Measurements from ENCODE around the gene RGS12.

Gene RGS12

DNA sequence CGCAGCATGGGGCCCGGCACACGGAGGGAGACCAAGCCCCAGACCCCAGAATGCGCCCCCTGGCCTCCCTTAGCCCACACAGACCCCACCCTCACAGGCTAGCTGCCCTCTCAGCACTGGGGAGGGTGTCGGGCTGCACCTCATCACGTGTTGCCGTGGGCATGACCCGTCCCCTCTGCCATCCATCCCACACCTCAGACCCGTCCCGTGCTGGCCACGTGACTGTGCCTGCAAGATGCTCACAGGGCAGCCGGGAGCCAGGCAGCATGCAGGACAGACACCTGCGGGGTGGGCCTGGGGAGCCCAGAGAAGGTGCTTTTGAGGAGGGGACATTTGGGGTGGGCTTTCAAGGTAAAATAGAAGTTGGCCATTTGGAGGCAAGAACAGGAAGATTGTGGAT is 39.0 kb upstream of the RGS12 start:
- DNase-seq = no peak

DNA sequence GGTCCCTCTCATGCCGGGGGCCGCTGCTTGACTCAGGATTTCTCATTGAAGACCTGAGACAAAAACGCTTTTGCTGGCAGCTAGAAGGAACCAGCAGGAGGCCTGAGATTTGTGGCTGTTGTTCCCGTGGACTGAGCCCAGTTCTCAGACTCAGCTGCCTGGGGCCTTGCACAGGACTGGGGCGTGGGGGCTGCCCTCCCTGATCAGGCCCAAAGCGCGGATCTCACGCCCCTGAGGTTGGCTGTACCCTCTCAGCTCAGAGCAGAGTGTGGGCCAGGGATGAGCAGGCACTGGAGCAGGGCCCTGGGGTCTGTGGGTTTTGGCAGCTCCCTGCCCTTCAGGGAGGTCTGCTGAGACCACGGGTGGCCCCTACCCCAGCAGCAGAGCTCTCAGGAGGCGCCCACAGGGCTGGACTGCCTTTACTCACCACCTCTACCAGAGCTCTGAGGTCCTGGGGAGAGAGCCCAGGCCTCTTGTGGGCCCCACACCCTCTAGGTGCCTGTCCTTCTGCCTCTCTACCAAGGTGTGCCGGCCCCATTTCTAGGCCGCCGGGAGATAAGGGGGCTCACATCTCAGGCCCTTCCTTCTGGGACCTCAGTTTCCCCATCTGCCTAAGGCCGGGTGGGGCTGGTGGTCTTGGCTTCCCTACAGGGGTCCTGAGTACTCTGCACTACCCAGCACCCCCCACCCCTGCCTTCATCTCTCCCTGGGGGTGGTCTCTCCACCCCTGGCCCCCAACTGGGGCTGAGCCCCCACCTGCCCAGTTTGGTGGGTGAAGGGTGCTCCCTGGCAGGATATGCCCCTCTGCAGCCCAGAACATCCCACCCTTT is 38.3 kb upstream of the RGS12 start:
- no peak for DNase-seq

DNA sequence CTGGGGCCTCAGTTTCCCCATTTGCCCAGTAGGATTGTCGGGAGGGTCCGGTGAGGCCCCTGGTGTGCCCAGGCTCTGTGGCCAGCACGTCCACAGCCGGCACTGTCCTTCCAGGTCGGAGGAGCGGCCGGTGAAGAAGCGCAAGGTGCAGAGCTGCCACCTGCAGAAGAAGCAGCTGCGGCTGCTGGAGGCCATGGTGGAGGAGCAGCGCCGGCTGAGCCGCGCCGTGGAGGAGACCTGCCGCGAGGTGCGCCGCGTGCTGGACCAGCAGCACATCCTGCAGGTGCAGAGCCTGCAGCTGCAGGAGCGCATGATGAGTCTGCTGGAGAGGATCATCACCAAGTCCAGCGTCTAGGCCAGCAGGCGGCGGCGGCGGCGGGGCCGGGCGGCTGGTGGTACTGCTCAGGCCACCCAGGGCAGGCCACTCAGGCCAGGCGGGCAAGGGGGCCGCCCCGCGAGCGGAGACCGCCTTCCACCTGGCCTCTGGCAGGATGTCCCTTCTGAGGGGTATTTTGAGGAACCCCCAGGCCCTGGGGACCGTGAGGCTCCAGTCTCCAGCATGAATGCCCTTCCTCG is 37.1 kb upstream of the RGS12 start:
- DNase-seq = no peak

GRCh38 chr4:3256230-3257102 is 36.4 kb upstream of the RGS12 start:
- DNase-seq = no peak

- no peak for DNase-seq
These were observed 35.7 kb upstream of the RGS12 start for GRCh38 chr4:3257103-3257555.

GRCh38 chr4:3257556-3258482 is 35.0 kb upstream of the RGS12 start:
- DNase-seq = no peak

DNA sequence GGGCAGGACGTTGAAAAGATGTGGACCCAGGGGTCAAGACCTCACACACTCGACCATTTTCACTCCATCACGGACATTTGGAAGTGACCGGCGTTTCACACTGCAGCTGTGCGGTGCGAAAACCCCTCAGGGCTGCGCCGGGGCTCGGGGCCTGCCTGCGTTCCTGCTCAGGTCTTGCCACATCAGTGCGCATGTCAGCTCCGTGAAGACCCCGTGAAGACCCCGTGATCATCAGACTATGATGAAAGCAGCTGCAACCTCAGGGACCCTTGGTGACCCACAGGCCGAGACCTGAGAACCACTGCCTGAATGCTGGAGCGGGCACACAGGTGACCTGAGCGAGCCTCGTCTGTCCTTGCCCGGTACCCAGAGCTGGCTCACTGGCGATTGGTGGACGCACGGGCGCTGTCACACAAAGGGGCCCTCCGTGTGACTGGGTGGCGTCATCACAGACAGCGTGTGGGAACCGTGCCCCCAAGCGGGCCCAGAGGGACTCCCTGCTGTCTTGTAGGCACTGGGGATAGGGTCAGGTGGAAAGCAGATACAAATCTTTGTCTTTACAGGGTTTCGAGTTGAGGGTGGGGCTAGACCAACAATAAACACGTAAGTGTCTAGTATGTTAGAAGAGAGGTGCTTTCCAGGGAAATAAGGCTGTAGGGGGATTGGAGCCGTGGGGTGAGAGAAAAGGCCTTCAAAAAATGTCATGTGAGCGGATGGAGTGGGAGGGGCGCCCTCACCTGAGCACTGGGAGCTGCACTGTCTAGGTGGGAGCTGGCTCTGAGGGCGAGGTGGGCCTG is 31.2 kb upstream of the RGS12 start:
- no peak for DNase-seq

GRCh38 chr4:3262208-3263052 is 30.4 kb upstream of the RGS12 start:
- no peak for DNase-seq

DNA sequence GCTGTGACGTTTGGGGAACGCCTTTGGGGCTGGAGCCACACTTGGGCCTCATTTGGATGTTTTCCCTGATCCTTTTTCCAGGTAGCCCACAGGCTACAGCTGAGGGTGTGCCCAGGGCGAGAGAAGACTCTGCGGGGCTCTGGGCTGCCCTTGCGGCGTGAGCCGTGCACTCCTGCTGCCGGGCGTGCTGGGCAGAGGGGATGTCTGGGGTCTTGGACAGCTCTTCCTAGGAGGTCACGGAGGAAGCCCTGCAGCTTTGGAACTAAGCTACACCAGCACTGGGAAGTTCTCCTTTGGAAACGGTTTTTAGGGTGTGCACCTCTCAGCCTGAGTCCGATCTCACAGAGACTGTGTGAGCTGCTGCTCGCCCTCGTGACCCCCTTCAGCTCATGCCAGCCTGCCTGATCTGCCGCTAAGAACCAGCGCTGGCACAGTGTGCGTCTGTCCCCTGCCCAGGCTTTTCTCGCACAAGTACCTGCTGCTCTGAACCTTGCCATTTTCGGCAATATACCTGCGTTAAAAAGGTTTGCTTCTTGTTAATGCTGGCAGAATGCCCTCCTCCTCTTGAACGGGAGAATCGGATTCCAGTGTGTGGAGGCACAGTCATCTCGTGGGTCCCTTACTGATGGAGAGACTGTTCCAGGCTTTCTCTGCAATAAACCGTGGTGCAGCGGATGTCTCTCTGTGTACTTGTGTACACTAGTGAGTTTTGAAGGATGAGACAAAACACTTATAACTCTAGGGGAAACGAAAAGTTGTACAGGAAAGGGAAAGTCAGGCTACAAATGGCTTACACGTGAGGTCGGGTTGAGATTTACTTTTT is 29.6 kb upstream of the RGS12 start:
- no peak for DNase-seq

DNA sequence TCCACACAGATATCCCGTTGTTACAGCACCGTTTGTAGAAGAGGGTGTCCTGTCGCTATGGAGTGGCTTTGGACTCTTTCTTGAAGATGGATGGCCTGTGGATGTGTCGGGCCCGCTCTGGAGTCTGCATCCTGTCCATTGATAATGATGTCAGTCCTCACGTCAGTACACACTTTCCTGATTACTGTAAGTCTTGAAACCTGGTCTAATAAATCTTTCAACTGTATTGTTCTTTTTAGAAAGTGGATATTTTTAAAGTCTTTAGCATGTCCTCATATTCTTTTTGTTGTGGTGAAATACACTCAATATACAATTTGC is 29.0 kb upstream of the RGS12 start:
- no peak for DNase-seq

- DNase-seq = no peak
These were observed 26.7 kb upstream of the RGS12 start for GRCh38 chr4:3266076-3266475.

DNA sequence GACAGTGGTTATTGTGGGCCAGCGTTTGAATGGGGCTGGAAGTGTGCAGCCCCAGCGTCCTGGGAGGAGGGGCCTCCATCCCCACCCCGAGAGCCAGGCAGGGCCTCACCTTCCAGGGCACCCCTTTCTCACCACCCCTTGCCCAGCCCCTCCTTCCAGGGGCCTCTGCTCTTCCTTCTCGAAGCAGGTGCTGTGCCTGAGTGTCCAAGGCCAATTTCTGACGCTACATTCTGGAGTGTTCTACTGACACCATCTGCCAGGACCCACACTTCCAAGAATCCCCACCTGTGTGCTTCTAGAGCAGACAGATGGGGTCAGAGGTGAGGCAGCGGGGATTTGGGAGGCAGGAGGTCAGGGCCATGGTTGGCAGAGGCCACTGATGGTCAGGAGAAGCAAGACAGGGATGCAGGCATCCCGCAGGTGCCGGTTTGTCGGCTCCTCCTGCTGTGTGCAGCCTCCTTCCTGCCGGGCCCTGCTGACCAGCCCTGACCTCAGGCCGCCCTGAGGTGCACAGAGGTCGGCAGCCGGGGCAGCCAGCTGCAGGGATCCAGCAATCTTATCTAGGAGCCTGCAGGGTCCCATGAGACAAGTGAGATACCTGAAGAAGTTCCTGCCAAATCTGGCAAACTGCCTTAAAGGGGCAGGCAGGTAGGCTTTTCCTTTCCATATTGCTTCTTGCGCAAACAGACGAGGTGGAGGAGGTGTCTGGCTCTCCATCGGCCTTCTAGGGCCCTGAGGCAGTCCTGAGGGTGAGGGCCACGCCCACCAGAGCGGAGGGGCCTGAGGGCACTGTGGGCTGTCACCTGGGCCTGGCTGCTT is 25.0 kb upstream of the RGS12 start:
- DNase-seq = no peak

- no peak for DNase-seq
These were observed 24.3 kb upstream of the RGS12 start for GRCh38 chr4:3268395-3269104.

- DNase-seq = no peak
These were observed 23.5 kb upstream of the RGS12 start for GRCh38 chr4:3269105-3269927.

GRCh38 chr4:3269991-3270611 is 22.7 kb upstream of the RGS12 start:
- no peak for DNase-seq

DNA sequence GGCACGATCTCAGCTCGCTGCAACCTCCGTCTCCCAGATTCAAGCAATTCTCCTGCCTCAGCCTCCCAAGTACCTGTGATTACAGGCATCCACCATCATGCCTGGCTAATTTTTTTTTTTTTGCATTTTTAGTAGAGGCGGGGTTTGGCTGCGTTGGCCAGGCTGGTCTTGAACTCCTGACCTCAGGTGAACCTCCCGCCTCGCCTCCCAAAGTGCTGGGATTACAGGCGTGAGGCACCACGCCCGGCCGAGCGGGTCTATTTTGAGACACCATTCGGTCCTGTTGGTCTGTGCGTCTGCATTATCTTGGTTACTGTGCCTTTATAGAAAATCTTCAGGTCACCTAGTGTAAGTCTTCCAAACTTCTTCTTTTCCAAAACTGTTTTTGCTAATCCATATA is 21.7 kb upstream of the RGS12 start:
- DNase-seq = no peak

GRCh38 chr4:3276986-3277385 is 15.8 kb upstream of the RGS12 start:
- DNase-seq = no peak

Measured in activated CD4-positive, CD25-positive, alpha-beta regulatory T cell (primary cell).